Upper lobe of left lung (tissue), 6 donors: ENCODE measurements around the gene DCP2. TPM values are rescaled to one million over a fixed set of nuclear protein-coding genes. Genes with fewer than 3 reads are reported as not detected.

Experiments
- ATAC-seq, 2 donors: fragments of 200-7000 bp; cut with Tn5 transposase; one replicate each; pipeline ENCODE4 v1.9.1; 2022; ENCODE audit warnings: mild to moderate bottlenecking in 2 of 2, moderate library complexity in 2 of 2; ENCODE audit not compliant: low FRiP score in 2 of 2
- DNase-seq, 2 donors: peaks; one replicate each; pipeline ENCODE4 v3.0.0-alpha.2; 2019 to 2020
- H3K27ac ChIP-seq, 4 donors: fragments of 200-600 bp; sonication (generic); one replicate each; pipeline ENCODE4 v1.5.1; 2016 to 2019
- H3K27me3 ChIP-seq, 4 donors: fragments of 200-600 bp; sonication (generic); one replicate each; pipeline ENCODE4 v1.5.1; 2017 to 2019
- H3K36me3 ChIP-seq, 4 donors: fragments of 200-600 bp; sonication (generic); one replicate each; pipeline ENCODE4 v1.5.1; 2016 to 2019
- H3K4me1 ChIP-seq, 4 donors: fragments of 200-600 bp; sonication (generic); one replicate each; pipeline ENCODE4 v1.5.1; 2018 to 2019
- H3K4me3 ChIP-seq, 4 donors: fragments of 200-600 bp; sonication (generic); one replicate each; pipeline ENCODE4 v1.5.1; 2017 to 2019; ENCODE audit warnings: mild to moderate bottlenecking in 2 of 4, moderate library complexity in 1 of 4
- H3K9me3 ChIP-seq, 4 donors: fragments of 200-600 bp; sonication (generic); one replicate each; pipeline ENCODE4 v1.5.1; 2018 to 2019
- CTCF ChIP-seq, 6 experiments: fragments of 450-650 bp in 4 of 6; fragments of 200-600 bp in 2 of 6; sonication (generic) in 2 of 6; IDR thresholded peaks; one replicate each; pipeline ENCODE4 v1.5.1; 2016 to 2019; ENCODE audit warnings: antibody characterized with exemption in 6 of 6
- EP300 ChIP-seq, 4 donors: sonication (generic); formaldehyde crosslinking; IDR thresholded peaks; one replicate each; pipeline ENCODE4 v1.5.1; 2017; ENCODE audit warnings: antibody characterized with exemption in 4 of 4, control low read depth in 2 of 4
- POLR2A ChIP-seq, 4 donors: fragments of 450-650 bp; IDR thresholded peaks; one replicate each; pipeline ENCODE4 v1.5.1; 2016 to 2017; ENCODE audit warnings: antibody characterized with exemption in 4 of 4, mild to moderate bottlenecking in 2 of 4
- POLR2AphosphoS5 ChIP-seq, 2 donors: sonication (generic); formaldehyde crosslinking; IDR thresholded peaks; one replicate each; pipeline ENCODE4 v1.5.1; 2017; ENCODE audit warnings: antibody characterized with exemption in 2 of 2
- WGBS, 2 donors: methylation state at CpG; one replicate each; pipeline ENCODE4 v1.1.5; 2017 to 2018; 5-methylcytosine and 5-hydroxymethylcytosine counted together
- total RNA-seq, 6 donors: library from RNA; depleted of rRNA in 4 of 6; stranded (reverse); fragments of >200 nt in 4 of 6; gene quantifications; one replicate each; pipeline versions ENCODE4 v1.1.0 to v1.2.1, GENCODE V29; 2016 to 2021
- donor health status: DM: no; HTN: no; CAD: no; lungs with moderate emphysema.
- donor health status: DM: no; HTN: yes; CAD: no; lungs with severe emphysema.

DCP2 gene
- total RNA-seq, 6 donors from 2014 or later: 17.8 to 111 (median 53.2) TPM

GRCh38 chr5:113053511-113053995, 77.0 kb downstream of the DCP2 start:
- Histone ChIP-seq H3K9me3 (no peaks in the 10 kb centered on the region), H3K36me3 (peaks cover 0 to 20% (median 4%) of the 10 kb centered on the region in 4 donors), H3K27me3 (no peaks in the 10 kb centered on the region), H3K27ac (no peak overlapping the region), H3K4me3 (no peak overlapping the region), H3K4me1 (peaks cover 0 to 7% (median 5%) of the 10 kb centered on the region in 4 donors)
- no peak for DNase-seq
- no peak for ATAC-seq
- no peak for TF ChIP-seq EP300 (IDR thresholded peaks at IDR 0.05)
- no peak for TF ChIP-seq CTCF (IDR thresholded peaks at IDR 0.05)
- TF ChIP-seq POLR2A (IDR thresholded peaks at IDR 0.05): no peak
- TF ChIP-seq POLR2AphosphoS5 (IDR thresholded peaks at IDR 0.05): no peak
- WGBS, 2 donors: 89 to 93% methylated on average over 9 of the region's 9 CpGs

GRCh38 chr5:113054899-113055298, 78.3 kb downstream of the DCP2 start:
- no peak overlapping the region for H3K27ac ChIP-seq
- H3K27me3 ChIP-seq: no peaks in the 10 kb centered on the region
- TF ChIP-seq CTCF (IDR thresholded peaks at IDR 0.05) (no peak), POLR2A (IDR thresholded peaks at IDR 0.05) (no peak), EP300 (IDR thresholded peaks at IDR 0.05) (no peak), POLR2AphosphoS5 (IDR thresholded peaks at IDR 0.05) (no peak)
- peaks cover 6 to 11% (median 8%) of the 10 kb centered on the region in 4 donors for H3K4me1 ChIP-seq
- ATAC-seq (no peak), DNase-seq (no peak)
- H3K36me3 ChIP-seq: peaks cover 0 to 14% (median 0%) of the 10 kb centered on the region in 4 donors
- 99 to 100% methylated on average over 8 to 11 of the region's 11 CpGs for WGBS, 2 donors
- no peaks in the 10 kb centered on the region for H3K9me3 ChIP-seq
- H3K4me3 ChIP-seq: no peak overlapping the region

GRCh38 chr5:113056988-113057387, 80.4 kb downstream of the DCP2 start:
- Histone ChIP-seq H3K4me3 (no peak overlapping the region), H3K27ac (no peak overlapping the region), H3K9me3 (no peaks in the 10 kb centered on the region), H3K27me3 (no peaks in the 10 kb centered on the region), H3K4me1 (peaks cover 0 to 10% (median 3%) of the 10 kb centered on the region in 4 donors), H3K36me3 (peaks cover 0 to 19% (median 0%) of the 10 kb centered on the region in 4 donors)
- 82 to 85% methylated on average over 5 of the region's 5 CpGs for WGBS, 2 donors
- no peak for DNase-seq
- ATAC-seq: no peak
- no peak for TF ChIP-seq CTCF (IDR thresholded peaks at IDR 0.05)
- TF ChIP-seq POLR2A (IDR thresholded peaks at IDR 0.05): no peak
- TF ChIP-seq POLR2AphosphoS5 (IDR thresholded peaks at IDR 0.05): no peak
- no peak for TF ChIP-seq EP300 (IDR thresholded peaks at IDR 0.05)

GRCh38 chr5:113057557-113057984, 81.0 kb downstream of the DCP2 start:
- peaks cover 0 to 10% (median 3%) of the 10 kb centered on the region in 4 donors for H3K4me1 ChIP-seq
- H3K27ac ChIP-seq: no peak overlapping the region
- H3K27me3 ChIP-seq: no peaks in the 10 kb centered on the region
- H3K36me3 ChIP-seq: peaks cover 0 to 20% (median 0%) of the 10 kb centered on the region in 4 donors
- ATAC-seq (no peak), DNase-seq (no peak)
- no peak overlapping the region for H3K4me3 ChIP-seq
- TF ChIP-seq EP300 (IDR thresholded peaks at IDR 0.05) (no peak), POLR2AphosphoS5 (IDR thresholded peaks at IDR 0.05) (no peak), CTCF (IDR thresholded peaks at IDR 0.05) (no peak), POLR2A (IDR thresholded peaks at IDR 0.05) (no peak)
- WGBS, 2 donors: 74 to 82% methylated on average over 14 of the region's 14 CpGs
- no peaks in the 10 kb centered on the region for H3K9me3 ChIP-seq

GRCh38 chr5:113058269-113058668, 81.7 kb downstream of the DCP2 start:
- Histone ChIP-seq H3K27me3 (no peaks in the 10 kb centered on the region), H3K36me3 (peaks cover 0 to 24% (median 2%) of the 10 kb centered on the region in 4 donors), H3K27ac (no peak overlapping the region), H3K9me3 (no peaks in the 10 kb centered on the region), H3K4me3 (no peak overlapping the region), H3K4me1 (peaks cover 0 to 10% (median 3%) of the 10 kb centered on the region in 4 donors)
- TF ChIP-seq EP300 (IDR thresholded peaks at IDR 0.05) (no peak), POLR2AphosphoS5 (IDR thresholded peaks at IDR 0.05) (no peak), CTCF (IDR thresholded peaks at IDR 0.05) (no peak), POLR2A (IDR thresholded peaks at IDR 0.05) (no peak)
- DNase-seq (no peak), ATAC-seq (no peak)
- whole genome bisulfite sequencing, 2 donors: 84 to 96% methylated on average over 3 to 5 of the region's 5 CpGs
